HG03558 (cell line): Measurements from ENCODE around the gene C22orf15.
"Not testable (repeated sequence)": the region's sequence is repeated elsewhere in the genome, so short reads cannot be mapped to it uniquely, and the experiment has no call there.

ENCODE experiments used
- ATAC-seq: cut with Tn5 transposase; IDR thresholded peaks from one replicate; pipeline ENCODE4 v1.9.1; 2021; ENCODE audit warnings: moderate number of reproducible peaks; ENCODE audit not compliant: unreplicated experiment; ENCODE audit errors: extremely low read depth

Gene C22orf15

GRCh38 chr22:23762842-23763578, at the start of gene C22orf15:
C22orf15 (plus strand) TSS chr22:23762990; CDS start chr22:23763307, 317 bp downstream.
- ATAC-seq = no peak

GRCh38 chr22:23713696-23714595, 48.8 kb upstream of the C22orf15 start:
- ATAC-seq = no peak

DNA sequence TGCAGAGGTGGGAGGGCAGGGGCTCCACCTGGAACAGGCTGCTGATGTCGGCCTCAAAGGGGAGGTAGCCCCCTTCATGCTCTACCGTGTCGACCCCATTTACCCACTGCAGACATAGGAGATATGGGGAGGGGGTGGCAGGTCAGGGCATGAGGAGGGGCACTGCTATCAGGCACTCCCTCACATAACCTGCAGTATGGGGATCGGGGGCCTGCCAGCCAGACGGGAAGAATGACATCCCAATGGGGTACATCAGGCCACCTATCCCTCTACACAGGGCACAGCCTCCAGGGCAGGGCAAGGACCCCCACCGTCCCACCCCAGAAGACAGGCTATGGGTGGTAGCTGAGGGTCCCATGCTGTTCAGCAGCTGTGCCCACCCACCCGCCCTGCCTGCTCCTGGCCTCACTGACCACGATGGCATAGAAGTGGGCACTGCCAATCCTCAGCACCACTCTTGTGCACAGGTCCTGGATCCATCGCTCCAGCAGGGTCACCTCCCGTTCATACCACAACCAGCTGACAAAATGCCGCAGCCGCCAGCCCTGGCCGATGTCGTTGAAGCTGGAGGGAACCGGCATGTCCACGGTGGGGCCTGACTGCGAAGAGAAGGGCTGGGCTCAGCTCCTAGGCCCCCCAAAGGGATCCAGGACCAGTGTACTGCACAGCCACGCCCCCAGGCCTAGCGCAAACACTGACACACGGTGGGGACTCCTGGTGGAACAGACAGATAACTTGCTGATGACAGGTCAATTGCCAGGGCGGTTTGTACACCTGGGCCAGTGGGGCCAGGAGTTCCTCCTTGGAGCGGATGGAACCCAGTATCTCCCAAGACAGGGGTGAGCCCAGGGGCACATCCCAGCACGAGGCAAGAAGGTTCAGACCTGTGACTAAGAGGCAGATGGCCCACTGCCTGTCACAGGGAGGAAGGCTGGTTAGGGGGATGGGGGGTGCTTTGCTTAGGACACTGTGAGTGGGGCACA, 47.9 kb upstream of the C22orf15 start:
- ATAC-seq = no peak

GRCh38 chr22:23715806-23716375, 46.9 kb upstream of the C22orf15 start:
- ATAC-seq = no peak

DNA sequence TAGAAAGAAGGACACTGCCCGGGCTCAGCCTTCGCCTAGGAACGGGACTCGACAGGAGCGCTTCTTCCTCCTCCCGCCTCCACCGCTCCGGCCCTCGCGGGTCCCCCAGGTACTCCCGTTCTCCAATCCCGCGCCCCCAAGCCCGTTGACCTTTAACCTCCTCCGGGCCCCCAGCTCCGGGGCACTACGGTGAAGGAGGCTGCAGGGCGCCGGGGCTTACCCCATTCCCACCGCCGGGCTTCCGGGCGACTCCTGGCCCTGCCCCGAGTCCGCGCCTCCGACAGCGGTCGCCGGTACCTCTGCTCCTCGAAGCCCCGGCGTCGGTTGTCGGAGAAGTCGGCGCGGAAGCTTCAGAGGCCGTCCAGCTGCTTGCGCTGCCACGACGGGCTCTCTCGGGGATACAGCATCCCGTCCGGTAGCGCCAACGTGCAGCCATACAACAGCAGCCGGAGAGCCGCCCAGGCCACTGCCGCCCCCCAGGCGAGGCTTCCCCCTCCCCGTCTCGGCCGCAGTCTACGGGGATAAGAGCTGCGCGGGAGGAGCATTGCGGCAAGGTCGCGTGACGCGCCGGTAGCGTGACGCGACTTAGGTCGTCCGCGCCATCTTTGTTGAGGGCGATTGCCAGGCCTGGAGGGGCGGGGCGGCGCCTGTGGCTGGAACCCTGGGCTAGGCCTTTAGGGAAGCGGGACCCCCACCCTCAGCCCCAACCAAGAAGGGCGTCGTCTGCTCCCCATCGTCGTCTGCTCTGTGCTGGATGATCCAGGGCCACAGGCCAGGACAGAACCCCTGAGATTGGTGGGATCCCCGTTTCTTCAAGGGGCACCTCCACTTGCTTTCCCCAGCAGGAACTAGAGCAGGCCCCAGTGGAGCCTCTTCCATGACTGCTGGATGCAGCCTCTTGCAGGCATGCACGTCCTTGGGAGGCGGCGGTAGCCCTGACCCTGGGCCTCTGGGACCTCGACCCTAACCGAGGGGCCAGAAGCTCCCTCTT, 45.7 kb upstream of the C22orf15 start:
- no peak for ATAC-seq

DNA sequence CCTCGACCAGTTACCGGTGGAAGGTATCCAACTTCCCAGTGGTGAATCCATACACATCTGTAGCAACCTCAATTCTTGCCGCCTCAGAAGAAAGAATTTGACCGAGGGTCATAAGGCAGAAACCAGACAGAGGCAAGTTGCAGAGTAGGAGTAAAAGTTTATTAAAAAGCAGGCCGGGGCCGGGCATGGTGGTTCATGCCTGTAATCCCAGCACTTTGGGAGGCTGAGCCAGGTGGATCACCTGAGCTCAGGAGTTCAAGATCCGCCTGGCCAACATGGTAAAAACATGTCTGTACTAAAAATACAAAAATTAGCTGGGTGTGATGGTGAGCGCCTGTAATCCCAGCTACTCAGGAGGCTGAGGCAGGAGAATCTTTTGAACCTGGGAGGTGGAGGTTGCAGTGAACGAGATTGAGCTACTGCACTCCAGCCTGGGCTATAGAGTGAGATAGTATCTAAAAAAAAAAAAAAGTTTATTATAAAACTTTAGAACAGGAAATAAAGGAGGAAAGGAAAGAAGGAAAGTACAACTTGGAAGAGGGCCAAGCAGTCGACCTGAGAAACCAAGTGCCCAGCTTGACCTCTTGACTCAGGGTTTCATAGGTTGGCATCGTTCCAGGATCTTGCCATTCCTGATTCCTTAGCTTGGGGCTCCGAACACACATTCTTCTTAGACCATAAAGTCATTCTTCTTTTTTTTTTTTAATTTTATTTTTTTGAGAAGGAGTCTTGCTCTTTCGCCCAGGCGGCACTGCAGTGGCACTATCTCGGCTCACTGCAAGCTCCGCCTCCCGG, 44.2 kb upstream of the C22orf15 start:
- no peak for ATAC-seq

DNA sequence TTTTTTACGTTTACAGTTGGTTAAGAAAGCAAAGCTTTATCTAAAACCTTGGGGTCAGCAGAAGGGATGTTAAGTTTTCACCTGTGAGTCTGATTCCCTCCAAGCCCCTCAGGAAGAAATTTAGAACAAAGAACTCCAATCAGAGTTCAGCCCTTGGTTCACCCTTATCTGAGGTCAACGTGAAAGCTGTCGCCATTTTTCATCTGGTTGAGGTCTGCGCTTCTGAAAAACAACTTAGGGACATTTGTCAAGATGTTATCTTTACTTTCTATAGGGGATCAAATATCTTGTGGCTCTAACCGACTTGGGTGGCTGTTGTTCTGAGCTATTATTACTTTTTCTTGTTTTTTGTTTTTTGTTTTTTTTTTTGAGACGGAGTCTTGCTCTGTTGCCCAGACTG, 41.9 kb upstream of the C22orf15 start:
- ATAC-seq = no peak

- no peak for ATAC-seq
Measured at GRCh38 chr22:23722160-23722559, 40.6 kb upstream of the C22orf15 start.

DNA sequence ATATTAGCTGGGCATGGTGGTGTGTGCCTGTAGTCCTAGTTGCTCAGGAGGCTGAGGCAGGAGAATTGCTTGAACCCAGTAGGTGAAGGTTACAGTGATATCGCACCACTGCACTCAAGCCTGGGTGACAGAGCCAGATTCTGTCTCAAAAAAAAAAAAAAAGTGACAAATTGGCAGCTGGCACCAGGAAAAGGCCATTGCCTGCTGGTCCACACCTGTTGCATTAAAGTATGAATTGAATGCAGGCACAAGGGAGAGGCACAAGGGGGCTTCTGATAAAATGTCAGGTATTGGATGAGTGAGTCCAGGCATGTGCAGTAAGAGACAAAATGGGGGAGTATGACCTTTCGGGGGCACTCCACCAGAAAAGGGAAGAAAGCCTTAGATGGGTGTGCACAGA, 40.1 kb upstream of the C22orf15 start:
- no peak for ATAC-seq

DNA sequence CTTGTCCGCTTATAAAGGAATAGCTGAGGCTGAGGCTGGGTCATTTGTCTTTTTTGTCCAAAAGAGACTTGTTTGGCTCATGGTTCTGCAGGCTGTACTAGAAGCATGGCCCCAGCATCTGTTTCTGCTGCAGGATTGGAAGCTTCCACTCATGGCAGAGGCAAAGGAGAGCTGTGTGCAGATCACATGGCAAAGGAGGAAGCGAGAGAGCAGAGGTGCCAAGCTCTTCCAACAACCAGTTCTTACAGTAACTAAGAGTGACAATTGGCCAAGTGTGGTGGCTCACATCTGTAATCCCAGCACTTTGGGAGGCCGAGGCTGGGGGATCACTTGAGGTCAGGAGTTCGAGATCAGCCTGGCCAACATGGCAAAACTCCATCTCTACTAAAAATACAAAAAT, 34.7 kb upstream of the C22orf15 start:
- ATAC-seq = not testable (repeated sequence)

DNA sequence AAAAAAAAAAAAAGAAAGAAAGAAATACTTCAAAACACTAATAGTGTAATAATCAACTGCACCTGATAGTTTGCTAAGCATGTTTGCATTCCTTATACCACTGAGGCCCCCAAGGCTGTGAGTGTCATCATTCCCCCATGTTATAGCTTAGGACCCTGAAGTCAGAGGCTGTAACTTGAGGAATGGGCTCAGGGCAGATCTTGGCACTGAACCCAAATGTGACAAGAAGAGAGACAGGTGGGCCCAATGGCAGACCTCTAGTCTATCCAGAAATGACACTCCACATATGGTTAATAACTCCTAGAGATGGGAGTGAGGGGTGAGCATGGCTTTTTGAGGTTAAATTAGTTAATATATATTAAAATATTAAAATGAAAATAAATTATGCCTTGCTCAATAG, 25.1 kb upstream of the C22orf15 start:
- no peak for ATAC-seq

- ATAC-seq = no peak
Measured at GRCh38 chr22:23742505-23743264, 20.1 kb upstream of the C22orf15 start.

DNA sequence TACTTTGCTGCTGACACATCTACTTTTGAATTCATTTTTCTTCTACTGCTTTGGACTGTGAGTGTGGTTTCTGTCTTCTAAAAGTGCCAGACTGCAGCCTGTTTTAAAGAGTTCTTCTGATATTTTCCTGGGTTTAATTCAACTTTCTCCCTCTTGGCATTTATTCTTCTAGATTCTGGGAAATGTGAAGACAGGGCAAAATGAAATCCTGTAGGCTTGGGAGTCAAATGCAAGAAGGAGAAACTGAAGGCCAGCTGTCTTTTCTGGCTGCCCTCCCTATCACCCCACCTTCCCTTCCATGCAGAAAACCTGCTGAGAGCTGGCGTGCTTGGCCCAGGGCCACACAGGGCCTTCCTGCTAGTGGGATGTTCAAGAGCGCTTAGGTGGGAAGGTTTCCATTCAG, 19.5 kb upstream of the C22orf15 start:
- ATAC-seq = no peak

GRCh38 chr22:23744001-23744400, 18.8 kb upstream of the C22orf15 start:
- no peak for ATAC-seq

DNA sequence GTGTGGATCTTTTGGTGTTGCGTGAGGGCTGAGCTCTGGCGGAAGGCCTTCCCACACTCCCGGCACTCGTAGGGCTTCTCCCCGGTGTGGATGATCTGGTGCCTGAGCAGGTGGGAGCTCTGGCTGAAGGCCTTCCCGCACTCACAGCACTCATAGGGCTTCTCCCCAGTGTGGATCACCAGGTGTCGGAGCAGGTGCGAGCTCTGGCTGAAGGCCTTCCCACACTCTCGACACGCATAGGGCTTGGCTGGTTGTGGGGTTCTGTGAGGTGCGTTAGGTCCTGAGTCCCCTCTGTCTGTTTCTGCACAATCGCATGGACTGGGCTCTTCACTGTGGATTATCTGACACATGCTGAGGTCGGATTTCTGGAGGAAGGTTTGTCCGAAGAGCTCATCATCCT, 18.3 kb upstream of the C22orf15 start:
- no peak for ATAC-seq

DNA sequence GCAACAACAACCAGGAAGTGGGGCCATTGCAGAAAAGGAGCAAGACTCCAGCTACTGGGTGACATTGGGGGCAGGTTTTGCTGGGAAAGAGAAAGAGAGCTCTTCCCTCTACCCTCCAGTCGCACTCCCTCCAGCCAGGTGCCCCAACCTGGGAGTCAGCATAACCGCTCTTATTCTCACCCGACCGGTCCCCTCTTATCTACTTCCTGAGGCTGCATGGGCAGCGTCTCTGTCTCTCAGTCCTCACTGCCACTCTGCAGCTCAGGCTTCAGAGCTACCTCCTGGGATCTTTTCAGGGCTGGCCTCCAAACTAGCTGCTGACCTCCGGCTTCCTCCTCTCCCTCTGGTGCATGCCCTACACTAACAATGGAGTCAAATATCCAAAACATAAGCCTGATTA, 17.0 kb upstream of the C22orf15 start:
- ATAC-seq = no peak

DNA sequence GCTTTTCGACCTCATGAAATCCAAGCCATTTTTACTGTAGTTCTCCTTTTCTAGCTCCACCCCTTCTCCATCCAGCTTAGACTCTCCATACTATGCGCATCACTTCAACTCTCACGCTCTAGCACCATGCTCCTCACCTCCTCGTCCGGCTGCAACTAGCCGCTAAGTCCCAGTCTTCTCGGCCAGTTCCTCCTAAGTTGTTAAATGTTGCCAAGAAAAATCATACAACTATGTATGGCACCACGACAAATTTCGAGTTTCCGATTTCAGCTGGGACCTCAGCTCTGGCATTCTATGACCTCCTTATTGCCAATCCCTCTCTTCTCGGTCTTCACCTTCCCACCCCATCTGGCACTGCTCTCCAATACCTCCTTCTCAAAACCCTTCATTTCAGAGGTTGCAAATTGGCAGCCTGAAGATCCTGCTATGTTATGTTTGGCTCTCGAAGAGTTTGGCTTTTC, 12.9 kb upstream of the C22orf15 start:
- ATAC-seq = no peak
